ENCODE measurements around the gene CGB8.

DNA sequence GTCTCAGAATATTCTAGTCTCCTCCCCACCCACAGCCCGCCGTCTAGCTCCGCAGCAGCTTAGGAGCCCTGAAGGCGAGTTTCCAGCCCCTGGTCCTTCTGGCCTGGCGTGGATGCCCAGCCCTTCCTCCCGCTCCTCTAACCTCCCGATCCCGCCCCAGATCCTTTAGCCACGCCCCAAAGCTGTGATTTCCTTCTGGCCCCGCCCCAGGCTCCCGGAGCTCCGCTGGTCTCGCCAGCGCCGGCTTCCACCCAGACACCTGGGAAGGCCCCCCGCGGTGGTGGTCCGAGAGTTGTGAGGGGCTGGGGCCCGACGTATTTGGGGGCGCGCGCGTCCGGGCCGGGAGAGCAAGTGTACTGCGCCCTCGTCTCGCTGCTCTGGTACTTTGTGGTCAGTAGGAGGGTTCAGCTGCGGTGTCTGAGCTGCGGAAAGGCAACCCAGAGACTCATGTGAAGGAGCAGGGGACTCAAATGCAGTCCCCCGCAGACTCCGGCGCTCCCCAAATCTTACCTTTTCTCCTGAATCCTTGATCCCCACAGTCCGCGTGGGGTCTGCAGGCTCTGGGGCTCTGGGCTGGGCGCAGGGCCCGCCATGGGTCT is 8.8 kb upstream of the CGB8 start, which contains the start of gene CGB7:
- TF ChIP-seq, protein P1, sequence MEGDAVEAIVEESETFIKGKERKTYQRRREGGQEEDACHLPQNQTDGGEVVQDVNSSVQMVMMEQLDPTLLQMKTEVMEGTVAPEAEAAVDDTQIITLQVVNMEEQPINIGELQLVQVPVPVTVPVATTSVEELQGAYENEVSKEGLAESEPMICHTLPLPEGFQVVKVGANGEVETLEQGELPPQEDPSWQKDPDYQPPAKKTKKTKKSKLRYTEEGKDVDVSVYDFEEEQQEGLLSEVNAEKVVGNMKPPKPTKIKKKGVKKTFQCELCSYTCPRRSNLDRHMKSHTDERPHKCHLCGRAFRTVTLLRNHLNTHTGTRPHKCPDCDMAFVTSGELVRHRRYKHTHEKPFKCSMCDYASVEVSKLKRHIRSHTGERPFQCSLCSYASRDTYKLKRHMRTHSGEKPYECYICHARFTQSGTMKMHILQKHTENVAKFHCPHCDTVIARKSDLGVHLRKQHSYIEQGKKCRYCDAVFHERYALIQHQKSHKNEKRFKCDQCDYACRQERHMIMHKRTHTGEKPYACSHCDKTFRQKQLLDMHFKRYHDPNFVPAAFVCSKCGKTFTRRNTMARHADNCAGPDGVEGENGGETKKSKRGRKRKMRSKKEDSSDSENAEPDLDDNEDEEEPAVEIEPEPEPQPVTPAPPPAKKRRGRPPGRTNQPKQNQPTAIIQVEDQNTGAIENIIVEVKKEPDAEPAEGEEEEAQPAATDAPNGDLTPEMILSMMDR (IDR thresholded peaks at IDR 0.05): no peak
- TF ChIP-seq POLR2A (IDR thresholded peaks at IDR 0.05): no peak

Measured in body of pancreas (tissue), 4 donors.